ENCODE measurements around the gene TYROBP. TPM values are rescaled to one million over a fixed set of nuclear protein-coding genes. Genes with fewer than 3 reads are reported as not detected.
A peak's percentile ranks its signal among the peaks of the same experiment; 100 is the strongest.

TYROBP gene
- total and polyA plus RNA-seq, 8 donors: 12.3 to 407 (median 14.1) TPM

GRCh38 chr19:35861640-35862160, 46.4 kb downstream of the TYROBP start:
- H3K4me3 ChIP-seq: no peak overlapping the region
- no peaks in the 10 kb centered on the region for H3K36me3 ChIP-seq
- H3K27me3 ChIP-seq: peaks cover 24 to 100% of the 10 kb centered on the region in 2 donors
- intact Hi-C loops (cut with DNase I): no loop called here
- ATAC-seq: no peak
- no peak for TF ChIP-seq CTCF (IDR thresholded peaks at IDR 0.05)
- H3K9me3 ChIP-seq: no peaks in the 10 kb centered on the region
- H3K27ac ChIP-seq: no peak overlapping the region
- DNase-seq: peak in 1 of 4 donors; percentile 48
- H3K4me1 ChIP-seq: peaks cover 0 to 16% of the 10 kb centered on the region in 2 donors

GRCh38 chr19:35860818-35861639, 47.1 kb downstream of the TYROBP start:
- Histone ChIP-seq H3K27me3 (peaks cover 31 to 100% of the 10 kb centered on the region in 2 donors), H3K4me1 (peaks cover 0 to 23% of the 10 kb centered on the region in 2 donors), H3K9me3 (no peaks in the 10 kb centered on the region), H3K36me3 (no peaks in the 10 kb centered on the region), H3K27ac (no peak overlapping the region), H3K4me3 (no peak overlapping the region)
- no peak for TF ChIP-seq CTCF (IDR thresholded peaks at IDR 0.05)
- ATAC-seq (peak; percentile 48), DNase-seq (peak in 1 of 4 donors; percentile 78)
- intact Hi-C loops (cut with DNase I): no loop called here

- no peak overlapping the region for H3K27ac ChIP-seq
- intact Hi-C loops (cut with DNase I): no loop called here
- no peaks in the 10 kb centered on the region for H3K9me3 ChIP-seq
- H3K4me1 ChIP-seq: peaks cover 0 to 24% of the 10 kb centered on the region in 2 donors
- ATAC-seq (no peak), DNase-seq (peak in 1 of 4 donors; percentile 75)
- no peak for TF ChIP-seq CTCF (IDR thresholded peaks at IDR 0.05)
- H3K4me3 ChIP-seq: no peak overlapping the region
- peaks cover 34 to 100% of the 10 kb centered on the region in 2 donors for H3K27me3 ChIP-seq
- no peaks in the 10 kb centered on the region for H3K36me3 ChIP-seq
These were observed 47.7 kb downstream of the TYROBP start for GRCh38 chr19:35860436-35860817.

- H3K27me3 ChIP-seq: peaks cover 34 to 100% of the 10 kb centered on the region in 2 donors
- no peaks in the 10 kb centered on the region for H3K36me3 ChIP-seq
- ATAC-seq (no peak), DNase-seq (peak in 1 of 4 donors; percentile 35)
- peaks cover 0 to 24% of the 10 kb centered on the region in 2 donors for H3K4me1 ChIP-seq
- H3K27ac ChIP-seq: no peak overlapping the region
- no peak overlapping the region for H3K4me3 ChIP-seq
- TF ChIP-seq CTCF (IDR thresholded peaks at IDR 0.05): no peak
- intact Hi-C loops (cut with DNase I): no loop called here
- H3K9me3 ChIP-seq: no peaks in the 10 kb centered on the region
These were observed 48.7 kb downstream of the TYROBP start for GRCh38 chr19:35859414-35859813.

- no peak for TF ChIP-seq CTCF (IDR thresholded peaks at IDR 0.05)
- DNase-seq (peak in 1 of 4 donors; percentile 36), ATAC-seq (no peak)
- no peak overlapping the region for H3K27ac ChIP-seq
- H3K4me3 ChIP-seq: no peak overlapping the region
- peaks cover 34 to 100% of the 10 kb centered on the region in 2 donors for H3K27me3 ChIP-seq
- no peaks in the 10 kb centered on the region for H3K9me3 ChIP-seq
- no peaks in the 10 kb centered on the region for H3K36me3 ChIP-seq
- H3K4me1 ChIP-seq: peaks cover 0 to 24% of the 10 kb centered on the region in 2 donors
- intact Hi-C loops (cut with DNase I): no loop called here
These were observed 49.8 kb downstream of the TYROBP start for GRCh38 chr19:35858311-35858710.
